Measurements from ENCODE around the gene SYT2.

The SYT2 gene

GRCh38 chr1:202684716-202685115 is 25.5 kb downstream of the SYT2 start:
- no peak for TF ChIP-seq CTCF (IDR thresholded peaks at IDR 0.05)
- no peak for TF ChIP-seq ZFX (IDR thresholded peaks at IDR 0.05; ENCODE audit: borderline replicate concordance)
- no peak overlapping the region for H3K27ac ChIP-seq

- no peak overlapping the region for H3K27ac ChIP-seq
- TF ChIP-seq ZFX (IDR thresholded peaks at IDR 0.05; ENCODE audit: borderline replicate concordance) (no peak), CTCF (IDR thresholded peaks at IDR 0.05) (no peak)
Observed at GRCh38 chr1:202683029-202683428, 27.2 kb downstream of the SYT2 start.

- no peak overlapping the region for H3K27ac ChIP-seq
- TF ChIP-seq ZFX (IDR thresholded peaks at IDR 0.05; ENCODE audit: borderline replicate concordance) (no peak), CTCF (IDR thresholded peaks at IDR 0.05) (no peak)
Observed at GRCh38 chr1:202682477-202682876, 27.8 kb downstream of the SYT2 start.

- H3K27ac ChIP-seq, result no peak overlapping the region
- TF ChIP-seq CTCF (IDR thresholded peaks at IDR 0.05) (no peak), ZFX (IDR thresholded peaks at IDR 0.05; ENCODE audit: borderline replicate concordance) (no peak)
Observed at GRCh38 chr1:202681736-202682420, 28.4 kb downstream of the SYT2 start.

- TF ChIP-seq CTCF (IDR thresholded peaks at IDR 0.05), result no peak
- TF ChIP-seq ZFX (IDR thresholded peaks at IDR 0.05; ENCODE audit: borderline replicate concordance), result no peak
- no peak overlapping the region for H3K27ac ChIP-seq
Observed at GRCh38 chr1:202680586-202681352, 29.5 kb downstream of the SYT2 start.

- no peak overlapping the region for H3K27ac ChIP-seq
- TF ChIP-seq ZFX (IDR thresholded peaks at IDR 0.05; ENCODE audit: borderline replicate concordance) (no peak), CTCF (IDR thresholded peaks at IDR 0.05) (no peak)
Observed at GRCh38 chr1:202679406-202680177, 30.7 kb downstream of the SYT2 start.
